H4 (cell line): ENCODE data around the gene MAFB. TPM values are rescaled to one million over a fixed set of nuclear protein-coding genes. Genes with fewer than 3 reads are reported as not detected.
A peak's percentile ranks its signal among the peaks of the same experiment; 100 is the strongest.

Experiments
- DNase-seq: peaks from one replicate; pipeline ENCODE4 v3.0.0-alpha.2; 2015; ENCODE audit warnings: low spot score
- total RNA-seq: library from RNA; depleted of rRNA; stranded (reverse); fragments of >200 nt; shearing (Covaris generic); gene quantifications from 2 replicates; pipeline ENCODE4 v1.2.3, GENCODE V29; 2014

The MAFB gene
- total RNA-seq, 1 experiment from 2014 or later, result 0.39 TPM

DNA sequence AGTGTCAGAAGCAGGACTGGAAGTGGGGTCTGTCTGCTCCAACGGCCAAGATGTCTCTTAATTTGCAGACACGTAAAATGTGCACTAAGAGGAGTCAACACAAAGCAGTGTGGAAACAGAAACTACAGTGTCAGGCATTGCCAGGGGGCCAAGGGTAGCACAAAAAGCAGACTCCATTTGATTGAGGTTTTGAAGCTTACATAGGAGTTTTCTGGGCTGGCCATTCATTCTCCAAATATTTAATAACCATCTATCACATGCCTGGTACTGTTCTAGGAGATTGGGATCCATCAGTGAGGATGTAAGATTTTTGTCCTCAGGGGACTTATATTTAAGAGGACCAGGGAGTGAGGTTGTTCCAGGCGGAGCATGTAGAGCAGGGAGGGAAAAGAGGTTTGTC lies 29.5 kb downstream of the MAFB start:
- no peak for DNase-seq

DNA sequence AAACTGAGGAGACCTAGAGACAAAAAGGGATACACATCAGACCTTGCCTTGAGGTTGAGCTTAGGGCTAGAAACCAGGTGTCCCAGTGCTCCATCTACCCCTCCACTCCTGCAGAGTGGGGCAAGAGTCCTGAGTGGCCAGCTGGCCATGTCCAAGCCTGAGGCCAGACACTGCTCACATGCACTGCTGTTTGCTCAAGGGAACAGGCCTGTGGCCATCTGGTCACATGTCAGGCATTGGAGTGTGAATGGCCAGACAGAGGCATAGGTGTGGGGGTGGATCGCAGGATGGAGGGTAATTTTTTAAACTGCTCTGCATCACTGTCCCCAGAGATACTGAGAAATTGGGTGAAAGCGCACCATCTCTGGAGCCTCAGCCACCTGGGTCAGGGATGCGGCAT lies 30.5 kb downstream of the MAFB start:
- DNase-seq, result no peak

DNA sequence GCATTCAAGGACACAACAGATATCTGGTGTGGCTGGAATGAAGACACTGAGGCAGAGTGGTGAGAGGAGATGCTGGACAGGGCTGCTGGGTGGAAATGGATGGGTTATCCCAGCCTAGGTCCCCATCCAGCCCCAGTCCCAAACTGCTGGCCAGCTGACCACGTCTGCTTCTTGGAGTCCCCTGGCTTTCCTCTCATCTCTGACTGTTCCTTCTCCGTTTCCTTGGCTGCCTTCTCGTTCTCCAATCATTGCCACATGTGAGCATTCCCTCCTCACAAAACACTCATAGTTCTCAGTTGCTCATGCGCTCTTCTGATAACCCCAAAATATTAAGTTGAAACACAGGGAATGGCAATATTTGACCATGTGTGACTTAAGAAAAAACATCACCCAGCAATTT lies 31.5 kb downstream of the MAFB start:
- DNase-seq, result no peak

DNA sequence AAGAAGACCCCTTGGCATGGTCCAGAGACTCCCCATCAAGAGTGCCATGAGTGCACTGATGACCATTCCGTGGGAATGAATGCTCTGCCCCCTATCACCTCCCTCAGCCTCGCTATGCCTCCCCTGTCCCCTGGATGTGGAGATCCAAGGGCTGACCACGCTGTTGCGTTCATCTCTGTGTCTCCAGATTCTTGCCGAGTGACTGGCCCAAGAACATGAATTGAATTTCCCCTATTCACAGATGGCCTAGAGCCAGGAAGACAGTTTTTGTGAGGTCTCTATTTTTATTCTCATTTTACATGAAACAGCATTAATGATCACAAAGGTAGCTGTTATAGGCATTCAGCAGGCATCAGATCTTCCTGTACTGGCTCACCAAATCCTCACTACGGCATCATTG lies 33.6 kb downstream of the MAFB start:
- no peak for DNase-seq

DNA sequence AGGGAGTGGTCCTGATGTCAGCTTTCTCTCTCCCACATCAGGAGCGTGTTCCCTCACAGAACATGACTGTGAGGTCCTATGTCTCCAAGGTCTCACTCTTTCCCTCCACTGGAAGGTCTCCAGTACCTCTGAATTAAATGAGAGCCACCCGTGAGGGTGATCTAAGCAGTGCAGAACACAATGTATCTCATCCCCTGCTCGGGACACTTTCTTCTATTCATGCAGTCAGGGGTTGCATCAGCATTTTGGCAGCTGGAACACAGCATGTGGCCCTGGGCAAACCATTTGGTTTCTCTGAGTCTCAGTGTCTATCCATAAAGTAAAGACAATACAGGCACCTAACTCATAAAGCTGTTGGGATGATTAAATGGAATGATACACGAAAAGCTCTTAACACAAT lies 34.2 kb downstream of the MAFB start:
- DNase-seq, result no peak

DNA sequence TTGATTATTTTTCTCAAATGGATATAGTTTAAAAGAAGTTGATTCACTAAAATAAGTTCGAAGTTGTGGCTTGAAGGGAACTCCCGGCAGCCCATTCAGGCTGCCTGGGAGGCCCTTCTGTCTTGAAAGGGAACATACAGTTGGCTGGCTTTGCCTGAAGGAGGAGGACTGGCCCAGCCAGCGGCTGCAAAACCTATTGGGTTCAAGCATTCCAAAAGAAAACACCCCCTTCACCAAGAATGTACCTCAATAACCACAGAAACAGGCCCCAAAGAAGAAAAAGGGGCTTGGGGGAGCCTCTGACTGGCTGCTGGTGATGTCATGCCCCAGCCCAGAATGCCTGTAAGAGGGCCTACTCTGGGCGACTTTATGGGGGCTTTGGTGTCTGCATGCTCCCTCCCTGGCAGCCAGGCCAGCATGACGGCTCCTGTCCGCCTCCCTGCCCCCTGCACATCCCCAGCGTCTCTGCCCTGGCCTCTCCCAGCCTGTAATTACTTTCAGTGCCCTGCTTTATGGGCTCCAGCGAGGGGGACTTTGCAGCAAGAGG lies 36.5 kb downstream of the MAFB start:
- no peak for DNase-seq

DNA sequence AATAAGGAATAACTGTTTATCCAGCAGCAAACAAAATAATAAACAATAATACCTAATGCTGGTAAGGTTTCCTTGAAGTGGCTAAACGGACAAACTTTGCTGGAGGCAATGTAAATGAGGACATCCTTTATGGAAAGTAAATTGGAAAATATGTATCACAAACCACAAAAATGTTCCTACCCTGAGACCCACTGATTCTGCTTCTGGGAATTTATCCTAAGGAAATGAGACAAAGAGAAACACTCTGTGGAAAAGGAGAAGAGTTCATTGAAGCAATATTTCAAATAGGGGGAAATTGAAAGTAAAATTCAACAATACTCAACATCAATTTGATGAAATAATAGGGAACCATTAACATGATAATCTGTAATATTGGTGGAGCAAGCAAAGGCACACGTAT lies 37.9 kb downstream of the MAFB start:
- DNase-seq, result no peak

DNA sequence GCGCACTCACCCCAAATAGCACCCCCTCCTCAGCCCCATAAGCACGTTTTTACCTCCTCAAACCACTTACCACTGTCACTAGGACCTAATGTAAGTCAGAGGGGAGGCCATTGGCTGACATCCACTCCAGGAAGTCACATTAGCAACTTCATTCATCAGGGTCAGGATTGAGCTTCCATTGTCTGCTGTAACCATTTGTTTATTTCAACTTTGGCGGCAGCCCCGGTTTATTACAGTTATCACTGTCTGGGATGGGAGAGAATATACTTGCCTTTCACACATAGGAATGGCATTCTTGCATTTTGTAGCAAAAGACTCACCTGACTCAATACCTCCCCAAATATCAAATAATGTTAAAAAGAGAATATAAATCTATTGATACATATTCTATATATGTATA lies 38.3 kb downstream of the MAFB start:
- DNase-seq, result peak; percentile 21

DNA sequence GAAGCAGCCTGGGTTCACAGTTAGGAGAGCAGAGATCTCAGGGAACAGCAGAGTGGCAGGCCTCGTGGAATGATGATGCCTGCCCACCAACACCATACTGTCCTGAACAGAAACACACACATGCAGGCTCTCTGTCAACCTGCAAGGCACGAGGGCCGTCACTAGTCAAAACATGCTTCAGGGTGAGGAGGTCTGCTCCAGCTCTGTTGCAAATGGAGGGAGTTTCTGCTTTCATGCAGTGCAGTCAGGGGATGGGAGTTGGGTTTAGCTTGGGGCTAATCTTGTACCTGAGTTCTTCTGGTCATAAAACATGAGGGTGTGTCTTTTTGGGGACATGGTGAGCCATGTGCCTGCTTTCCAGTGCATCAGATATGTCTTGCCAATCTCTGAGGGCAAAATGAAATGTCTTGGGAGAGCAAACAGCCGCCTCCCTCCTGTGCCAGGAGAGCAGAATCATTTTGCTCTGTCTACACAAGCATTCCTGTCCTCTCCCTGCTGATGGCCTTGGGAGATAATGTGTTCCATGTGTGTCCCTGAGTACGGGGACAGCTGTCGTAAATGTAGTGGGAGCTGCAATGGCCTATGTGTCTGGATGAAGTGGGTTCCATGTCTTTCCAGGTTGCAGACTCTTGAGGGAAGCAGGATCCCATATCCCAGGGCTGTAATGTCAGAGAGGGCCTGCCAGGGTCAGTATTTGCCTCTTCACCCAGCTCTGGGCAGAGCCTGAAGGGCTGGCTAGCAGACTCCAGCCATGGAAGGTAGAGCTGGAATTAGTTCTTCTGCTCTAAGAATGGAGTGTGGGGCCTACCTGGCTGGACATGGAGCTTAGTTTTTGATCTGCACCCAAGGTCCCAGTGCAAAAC lies 40.6 kb downstream of the MAFB start:
- no peak for DNase-seq

DNA sequence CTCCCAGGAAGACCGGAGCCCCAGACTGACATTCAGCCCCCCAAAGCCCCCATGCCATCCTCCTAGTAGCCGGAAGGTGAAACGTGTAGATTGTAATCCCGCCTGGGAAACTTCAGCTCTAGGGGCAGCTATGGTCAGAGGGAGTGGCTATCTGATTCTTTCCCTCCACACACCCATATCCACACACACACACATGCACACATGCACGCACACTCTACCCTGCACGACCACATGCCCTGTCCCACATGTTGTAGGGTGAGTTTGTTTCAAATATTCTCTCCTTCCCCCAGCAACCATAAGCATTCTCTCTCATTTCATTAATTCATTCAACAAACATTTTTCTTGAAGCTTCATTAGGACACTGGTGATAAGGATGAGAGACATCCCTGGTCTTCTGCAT lies 42.2 kb downstream of the MAFB start:
- no peak for DNase-seq

DNA sequence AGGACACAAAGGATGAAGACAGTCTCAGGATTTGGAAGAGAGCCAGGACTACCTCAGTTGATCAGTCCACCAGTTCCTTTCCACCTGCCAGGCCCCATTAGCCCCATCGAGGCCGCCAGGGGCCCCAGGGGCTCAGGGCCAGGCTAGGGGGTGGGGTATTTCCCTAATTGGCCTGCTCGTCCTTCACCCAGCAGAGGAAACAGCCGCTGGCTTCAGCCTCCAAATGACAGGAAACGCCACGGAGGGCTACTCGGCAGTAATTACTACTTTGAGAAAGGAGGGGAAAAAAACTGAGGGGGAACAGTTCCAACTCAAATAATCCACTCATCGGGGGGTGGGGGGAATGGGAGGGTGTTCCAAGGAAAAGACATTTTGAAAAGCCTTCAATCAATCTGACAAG lies 42.7 kb downstream of the MAFB start:
- DNase-seq, result no peak

DNA sequence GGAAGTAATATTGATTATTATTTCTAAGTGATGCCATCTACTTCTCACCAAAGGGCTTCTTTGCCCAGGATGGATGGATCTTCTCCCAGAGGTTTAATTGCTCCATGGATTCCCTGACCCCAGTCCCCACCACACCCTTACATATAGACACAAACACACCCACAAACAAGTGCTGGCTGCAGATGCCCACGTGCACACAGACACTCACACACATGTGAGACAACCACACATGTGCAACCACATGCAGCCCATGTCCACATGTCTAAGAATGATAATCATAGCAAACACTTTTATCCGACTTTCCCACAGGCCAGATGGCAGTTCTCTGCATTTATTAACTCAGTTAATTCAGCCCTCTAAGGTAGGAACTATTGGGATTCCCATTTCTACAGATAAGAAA lies 44.2 kb downstream of the MAFB start:
- DNase-seq, result no peak

DNA sequence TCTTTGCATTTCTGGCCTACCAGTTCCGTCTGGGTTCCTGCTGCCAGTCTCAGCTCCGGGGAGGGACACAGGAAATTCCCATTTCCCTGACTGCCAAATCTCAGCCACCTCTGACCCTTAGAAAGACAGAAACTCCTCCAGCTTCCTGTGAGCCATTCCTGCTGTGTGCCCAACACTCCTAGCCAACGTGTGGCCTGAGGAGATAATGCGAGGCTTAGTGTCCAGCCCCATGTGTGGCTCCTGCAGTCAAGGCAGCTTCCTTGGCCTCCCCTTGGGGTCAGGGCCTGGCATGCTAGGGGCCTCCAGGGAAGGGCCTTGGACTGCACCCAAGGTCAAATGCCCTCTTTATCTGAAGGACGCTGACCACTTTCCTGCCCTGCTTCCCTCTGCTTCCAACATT lies 45.1 kb downstream of the MAFB start:
- no peak for DNase-seq

DNA sequence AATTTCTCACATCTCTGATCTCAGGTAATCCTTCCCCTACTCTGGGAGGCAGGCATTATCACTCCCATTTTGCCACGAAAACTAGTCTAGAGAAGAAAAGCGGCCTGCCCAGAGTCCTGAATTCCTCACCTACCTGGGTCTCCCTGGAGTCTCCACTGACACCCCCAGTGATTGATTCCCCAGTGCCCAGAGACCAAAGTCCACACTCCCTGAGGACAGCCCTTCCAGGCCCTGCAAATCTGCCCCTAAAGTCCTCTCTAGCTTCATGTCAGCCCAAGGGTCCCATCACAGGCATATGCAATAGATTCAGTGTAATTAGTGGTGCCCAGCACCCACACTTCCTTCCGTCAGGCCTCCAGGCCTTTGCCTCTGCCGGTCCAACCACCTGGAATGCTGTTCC lies 47.2 kb downstream of the MAFB start:
- no peak for DNase-seq

DNA sequence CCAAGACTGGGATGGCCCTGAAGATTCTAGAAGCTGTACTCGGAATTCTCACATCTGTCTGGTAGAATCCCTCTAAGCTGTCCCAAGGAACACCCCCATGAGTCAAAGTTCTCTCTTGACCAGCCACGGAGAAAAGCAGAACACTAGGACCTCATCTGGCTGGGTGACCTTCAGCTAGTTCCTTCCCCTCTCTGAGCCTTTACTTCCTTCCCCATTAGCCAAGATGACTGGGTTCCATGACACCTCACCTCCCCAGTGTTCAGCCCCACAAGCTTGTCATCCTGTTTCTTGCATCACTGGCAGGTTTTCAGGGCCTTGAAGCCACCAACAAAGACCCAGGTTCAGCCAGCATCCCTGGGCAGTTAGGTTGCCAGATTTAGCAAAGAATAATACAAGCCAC lies 47.8 kb downstream of the MAFB start:
- DNase-seq, result no peak

DNA sequence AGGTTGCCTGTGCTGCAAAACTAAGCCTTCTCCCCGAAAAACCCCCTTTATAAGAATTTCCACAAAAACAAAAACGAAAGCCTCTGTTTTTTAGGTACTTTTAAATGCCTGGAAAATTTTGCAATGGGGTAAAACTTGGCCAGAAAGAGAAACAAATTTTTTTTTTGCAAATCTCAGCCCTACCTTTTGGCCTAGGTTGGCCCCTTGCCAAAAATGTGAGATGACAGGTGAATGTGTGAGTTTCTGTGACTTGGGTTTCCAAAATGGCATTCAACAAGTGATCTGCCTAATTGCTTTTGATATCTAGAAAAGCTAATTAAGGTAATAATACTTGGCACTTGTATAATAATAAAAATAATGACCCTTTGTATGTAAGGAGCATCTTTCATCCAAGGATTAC lies 48.4 kb downstream of the MAFB start:
- DNase-seq, result no peak

DNA sequence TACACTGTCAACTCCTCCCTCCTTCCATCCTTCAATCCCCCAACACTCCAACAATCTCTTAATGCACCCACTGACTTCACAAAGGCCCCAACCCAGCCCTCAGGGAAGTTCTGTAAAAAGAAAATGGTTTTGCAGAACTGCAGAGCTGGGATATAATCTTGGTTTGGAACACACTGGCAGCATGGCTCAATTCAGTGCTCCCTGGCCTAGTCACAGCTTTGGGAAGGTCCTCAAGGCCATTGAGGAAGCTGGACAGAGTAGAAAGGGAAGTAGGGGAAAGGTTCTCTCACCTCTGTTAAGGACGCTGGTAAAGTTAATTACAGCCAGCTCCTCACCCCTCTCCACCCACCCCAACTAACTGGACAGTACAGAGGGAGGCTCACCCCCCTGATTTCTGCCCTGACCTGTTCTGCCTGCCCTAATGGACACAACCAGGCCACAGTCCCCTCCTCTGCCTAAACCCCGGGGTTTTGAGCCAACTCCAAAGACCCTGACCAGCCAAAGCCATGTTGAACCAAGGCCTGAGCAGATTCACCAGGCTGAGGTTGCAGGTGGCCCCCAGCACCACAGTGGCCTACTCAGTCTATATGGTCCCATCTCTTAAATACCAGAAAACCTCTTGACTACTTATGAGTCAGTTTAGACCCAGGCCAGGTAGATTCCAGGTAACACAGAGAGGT lies 49.2 kb downstream of the MAFB start:
- DNase-seq, result no peak

DNA sequence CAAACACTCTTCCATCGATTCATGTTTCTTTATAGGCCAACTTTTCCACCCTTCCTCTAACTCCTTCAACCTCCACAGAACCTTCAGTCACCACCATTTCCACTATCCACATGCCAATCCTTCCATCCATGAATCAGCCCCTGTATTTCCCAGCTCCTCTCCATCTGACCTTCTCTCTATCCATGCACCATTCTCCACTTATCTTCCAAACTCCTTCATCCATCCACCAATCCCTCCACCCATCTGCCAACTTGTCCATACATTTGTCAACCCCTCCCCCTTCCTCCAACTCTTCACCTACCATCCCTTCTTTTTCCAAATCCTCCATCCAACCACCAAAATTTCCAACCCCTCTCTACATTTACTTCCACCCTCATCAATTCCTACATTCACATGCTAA lies 49.9 kb downstream of the MAFB start:
- DNase-seq, result no peak

DNA sequence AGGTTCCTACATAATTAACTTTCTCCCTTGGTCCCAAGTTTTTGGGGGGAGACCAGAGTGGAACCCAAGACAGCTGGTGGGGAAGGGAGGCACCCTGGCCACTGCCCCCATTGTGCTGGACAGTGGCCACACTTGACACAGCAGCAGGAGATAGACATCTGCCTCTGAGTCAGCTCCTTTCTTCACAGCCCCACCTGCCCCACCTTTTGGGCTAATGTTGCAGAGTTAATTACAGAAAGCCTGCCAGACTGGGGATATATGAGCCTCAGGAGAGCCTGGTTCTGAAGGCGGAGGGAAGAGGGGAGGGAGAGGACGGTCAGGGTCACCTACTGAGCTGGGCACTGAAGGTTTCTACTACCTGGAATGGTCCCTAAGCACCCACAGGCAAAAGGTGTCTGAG lies 50.6 kb downstream of the MAFB start:
- no peak for DNase-seq

DNA sequence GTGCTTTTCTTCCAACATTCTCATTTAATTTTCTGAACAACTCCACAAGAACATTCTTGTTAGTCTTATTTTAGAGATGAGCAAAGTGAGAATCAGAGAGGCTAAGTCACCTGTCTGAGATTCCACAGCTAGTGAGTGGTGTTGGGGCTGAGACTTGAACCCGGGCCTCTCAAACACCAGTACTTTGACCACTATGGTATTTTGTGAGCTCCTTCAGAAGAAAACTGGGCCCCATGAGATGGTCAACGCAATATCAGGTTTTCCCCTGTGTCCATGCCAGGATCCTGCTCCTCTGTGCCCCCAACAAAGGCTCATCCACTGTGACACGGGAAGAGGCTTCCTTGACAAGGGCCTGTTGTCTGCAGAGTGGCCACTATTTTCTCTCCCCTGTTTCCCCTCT lies 51.9 kb downstream of the MAFB start:
- no peak for DNase-seq

DNA sequence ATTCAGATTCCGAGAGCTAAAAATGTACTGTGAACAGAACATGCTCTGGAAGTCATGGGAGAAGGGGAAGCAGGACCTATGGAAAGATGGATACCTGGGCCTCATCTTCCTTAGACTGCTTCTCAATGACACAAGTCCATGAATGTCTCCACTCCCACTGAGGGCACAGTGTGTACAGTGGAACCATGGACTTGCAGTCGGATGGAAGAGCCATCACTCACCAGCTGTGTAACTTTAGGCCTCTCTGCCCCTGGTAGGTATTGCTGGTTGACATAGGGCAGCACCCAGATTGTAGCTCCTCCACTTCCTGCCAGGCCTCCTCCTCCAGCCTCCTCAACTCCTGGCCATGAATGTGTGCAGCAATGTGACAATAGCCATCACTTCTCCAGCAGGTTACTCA lies 52.5 kb downstream of the MAFB start:
- no peak for DNase-seq

DNA sequence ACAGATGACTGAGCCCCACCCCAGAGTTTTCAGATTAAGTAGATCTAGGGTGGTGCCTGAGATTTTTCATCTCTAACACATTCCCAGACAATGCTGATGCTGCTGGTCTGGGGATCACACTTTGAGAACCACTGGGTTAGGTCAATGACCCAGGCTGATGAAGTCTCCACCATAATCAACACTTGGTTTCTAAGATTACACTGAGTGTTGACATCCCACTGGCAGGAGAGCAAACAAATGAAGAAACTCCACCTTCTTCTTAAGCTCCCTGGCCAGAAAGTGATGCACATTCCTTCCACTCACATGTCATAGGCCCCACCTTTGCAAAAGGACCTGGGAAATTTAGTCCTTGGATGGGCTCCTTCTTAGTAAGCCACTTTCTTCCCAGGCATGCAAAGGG lies 53.1 kb downstream of the MAFB start:
- no peak for DNase-seq
